Activated naive CD4-positive, alpha-beta T cell treated with anti-CD3 and anti-CD28 coated beads, Interleukin-2, amount 50 U/mL, for 72 hours (primary cell): ENCODE measurements around the gene RASL11A. TPM values are rescaled to one million over a fixed set of nuclear protein-coding genes. Genes with fewer than 3 reads are reported as not detected.
"Not testable (repeated sequence)": the region's sequence is repeated elsewhere in the genome, so short reads cannot be mapped to it uniquely, and the experiment has no call there.

ENCODE experiments used
- ATAC-seq, 2 donors: fragments of 150-1000 bp; cut with Tn5 transposase; 2 replicates each; pipeline ENCODE4 v1.10.0; 2021; ENCODE audit warnings: mild to moderate bottlenecking in 2 of 2, moderate library complexity in 2 of 2
- DNase-seq, 2 donors: peaks; one replicate each; pipeline ENCODE4 v3.0.0; 2021 to 2022; ENCODE audit warnings: low spot score in 2 of 2
- H3K27ac Mint-ChIP-seq, 2 donors: one replicate each; pipeline ENCODE4 v1.8.0; 2022; ENCODE audit warnings: mild to moderate bottlenecking in 2 of 2, mixed read lengths in 2 of 2
- H3K36me3 Mint-ChIP-seq, 2 donors: one replicate each; pipeline ENCODE4 v1.8.0; 2022; ENCODE audit warnings: mixed read lengths in 2 of 2
- H3K9me3 Mint-ChIP-seq, 2 donors: one replicate each; pipeline ENCODE4 v1.8.0; 2022; ENCODE audit warnings: mixed read lengths in 2 of 2
- total RNA-seq, 2 donors: library from RNA; stranded (reverse); gene quantifications; one replicate each; pipeline ENCODE4 v1.2.3, GENCODE V29; 2022

The RASL11A gene
- total RNA-seq, 2 donors from 2014 or later = 1.8 to 3.4 TPM

GRCh38 chr13:27288392-27288791 is 17.8 kb downstream of the RASL11A start:
- Mint-ChIP-seq H3K27ac (no peak overlapping the region), H3K36me3 (no peaks in the 10 kb centered on the region), H3K9me3 (no peaks in the 10 kb centered on the region)
- ATAC-seq (no peak), DNase-seq (no peak)

- Mint-ChIP-seq H3K9me3 (no peaks in the 10 kb centered on the region), H3K27ac (no peak overlapping the region)
- no peak for ATAC-seq
These were observed 18.5 kb downstream of the RASL11A start for GRCh38 chr13:27289011-27289665.

GRCh38 chr13:27290715-27291114 is 20.1 kb downstream of the RASL11A start:
- Mint-ChIP-seq H3K27ac (no peak overlapping the region), H3K36me3 (no peaks in the 10 kb centered on the region), H3K9me3 (peaks cover 3 to 4% of the 10 kb centered on the region in 2 donors)
- ATAC-seq (no peak), DNase-seq (no peak)

More at GRCh38 chr13:27289011-27289665, 18.5 kb downstream of the RASL11A start:
- DNase-seq = no peak
- H3K36me3 Mint-ChIP-seq = no peaks in the 10 kb centered on the region

GRCh38 chr13:27291967-27292366 is 21.3 kb downstream of the RASL11A start:
- not testable (repeated sequence) for H3K27ac Mint-ChIP-seq, ATAC-seq, H3K36me3 Mint-ChIP-seq, DNase-seq, H3K9me3 Mint-ChIP-seq

GRCh38 chr13:27293076-27293691 is 22.6 kb downstream of the RASL11A start:
- Mint-ChIP-seq H3K27ac (peak overlapping the region in 1 of 2 donors; percentile 2), H3K9me3 (peaks cover 3 to 4% of the 10 kb centered on the region in 2 donors), H3K36me3 (no peaks in the 10 kb centered on the region)
- DNase-seq (no peak), ATAC-seq (peak; percentile 50 to 56)

GRCh38 chr13:27293873-27294515 is 23.4 kb downstream of the RASL11A start:
- DNase-seq = no peak
- Mint-ChIP-seq H3K27ac (peak overlapping the region in 1 of 2 donors; percentile 70), H3K9me3 (peaks cover 3 to 4% of the 10 kb centered on the region in 2 donors), H3K36me3 (no peaks in the 10 kb centered on the region)
- peak; percentile 49 to 56 for ATAC-seq

- ATAC-seq = no peak
- Mint-ChIP-seq H3K27ac (no peak overlapping the region), H3K9me3 (peaks cover 3 to 4% of the 10 kb centered on the region in 2 donors), H3K36me3 (no peaks in the 10 kb centered on the region)
- no peak for DNase-seq
These were observed 24.5 kb downstream of the RASL11A start for GRCh38 chr13:27295096-27295495.

- H3K9me3 Mint-ChIP-seq = peaks cover 3 to 4% of the 10 kb centered on the region in 2 donors
- DNase-seq (no peak), ATAC-seq (no peak)
- no peak overlapping the region for H3K27ac Mint-ChIP-seq
- no peaks in the 10 kb centered on the region for H3K36me3 Mint-ChIP-seq
These were observed 25.0 kb downstream of the RASL11A start for GRCh38 chr13:27295660-27296059.

- Mint-ChIP-seq H3K9me3 (peaks cover 3 to 4% of the 10 kb centered on the region in 2 donors), H3K27ac (peak overlapping the region in 1 of 2 donors; percentile 63), H3K36me3 (no peaks in the 10 kb centered on the region)
These were observed 25.9 kb downstream of the RASL11A start for GRCh38 chr13:27296496-27296895.

GRCh38 chr13:27298849-27299248 is 28.2 kb downstream of the RASL11A start:
- Mint-ChIP-seq H3K27ac (no peak overlapping the region), H3K36me3 (no peaks in the 10 kb centered on the region), H3K9me3 (peaks cover 3 to 4% of the 10 kb centered on the region in 2 donors)
- ATAC-seq = no peak
- DNase-seq = no peak

More at GRCh38 chr13:27296496-27296895, 25.9 kb downstream of the RASL11A start:
- DNase-seq (no peak), ATAC-seq (no peak)

- DNase-seq, H3K9me3 Mint-ChIP-seq, ATAC-seq, H3K27ac Mint-ChIP-seq, H3K36me3 Mint-ChIP-seq: not testable (repeated sequence)
These were observed 29.8 kb downstream of the RASL11A start for GRCh38 chr13:27300406-27300805.

GRCh38 chr13:27300941-27301586 is 30.4 kb downstream of the RASL11A start:
- ATAC-seq (no peak), DNase-seq (no peak)
- H3K9me3 Mint-ChIP-seq = no peaks in the 10 kb centered on the region
- no peak overlapping the region for H3K27ac Mint-ChIP-seq
- H3K36me3 Mint-ChIP-seq = no peaks in the 10 kb centered on the region

- DNase-seq (no peak), ATAC-seq (peak in 1 of 2 donors; percentile 47)
- H3K9me3 Mint-ChIP-seq = no peaks in the 10 kb centered on the region
- H3K36me3 Mint-ChIP-seq = no peaks in the 10 kb centered on the region
- no peak overlapping the region for H3K27ac Mint-ChIP-seq
These were observed 32.1 kb downstream of the RASL11A start for GRCh38 chr13:27302643-27303262.

GRCh38 chr13:27304099-27304498 is 33.5 kb downstream of the RASL11A start:
- ATAC-seq = no peak
- DNase-seq = no peak
- Mint-ChIP-seq H3K9me3 (no peaks in the 10 kb centered on the region), H3K27ac (no peak overlapping the region), H3K36me3 (no peaks in the 10 kb centered on the region)

GRCh38 chr13:27304611-27305010 is 34.0 kb downstream of the RASL11A start:
- no peaks in the 10 kb centered on the region for H3K36me3 Mint-ChIP-seq
- no peak for ATAC-seq
- no peak for DNase-seq
- no peak overlapping the region for H3K27ac Mint-ChIP-seq
- H3K9me3 Mint-ChIP-seq = no peaks in the 10 kb centered on the region

- no peaks in the 10 kb centered on the region for H3K36me3 Mint-ChIP-seq
- H3K9me3 Mint-ChIP-seq = no peaks in the 10 kb centered on the region
- DNase-seq (no peak), ATAC-seq (peak in 1 of 2 donors; percentile 56)
- peak overlapping the region; percentile 10 to 24 for H3K27ac Mint-ChIP-seq
These were observed 35.7 kb downstream of the RASL11A start for GRCh38 chr13:27306364-27306763.

- H3K9me3 Mint-ChIP-seq = no peaks in the 10 kb centered on the region
- no peaks in the 10 kb centered on the region for H3K36me3 Mint-ChIP-seq
- DNase-seq (no peak), ATAC-seq (no peak)
- no peak overlapping the region for H3K27ac Mint-ChIP-seq
These were observed 38.3 kb downstream of the RASL11A start for GRCh38 chr13:27308941-27309340.
